ENCODE measurements around the gene FBXW8.

FBXW8 gene

GRCh38 chr12:116910645-116911451 lies at the start of gene FBXW8:
Gene FBXW8, plus strand, starts transcription at chr12:116910950. Its CDS starts 88 bp downstream, at chr12:116911038.
- TF ChIP-seq, protein P1, sequence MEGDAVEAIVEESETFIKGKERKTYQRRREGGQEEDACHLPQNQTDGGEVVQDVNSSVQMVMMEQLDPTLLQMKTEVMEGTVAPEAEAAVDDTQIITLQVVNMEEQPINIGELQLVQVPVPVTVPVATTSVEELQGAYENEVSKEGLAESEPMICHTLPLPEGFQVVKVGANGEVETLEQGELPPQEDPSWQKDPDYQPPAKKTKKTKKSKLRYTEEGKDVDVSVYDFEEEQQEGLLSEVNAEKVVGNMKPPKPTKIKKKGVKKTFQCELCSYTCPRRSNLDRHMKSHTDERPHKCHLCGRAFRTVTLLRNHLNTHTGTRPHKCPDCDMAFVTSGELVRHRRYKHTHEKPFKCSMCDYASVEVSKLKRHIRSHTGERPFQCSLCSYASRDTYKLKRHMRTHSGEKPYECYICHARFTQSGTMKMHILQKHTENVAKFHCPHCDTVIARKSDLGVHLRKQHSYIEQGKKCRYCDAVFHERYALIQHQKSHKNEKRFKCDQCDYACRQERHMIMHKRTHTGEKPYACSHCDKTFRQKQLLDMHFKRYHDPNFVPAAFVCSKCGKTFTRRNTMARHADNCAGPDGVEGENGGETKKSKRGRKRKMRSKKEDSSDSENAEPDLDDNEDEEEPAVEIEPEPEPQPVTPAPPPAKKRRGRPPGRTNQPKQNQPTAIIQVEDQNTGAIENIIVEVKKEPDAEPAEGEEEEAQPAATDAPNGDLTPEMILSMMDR (IDR thresholded peaks at IDR 0.05; ENCODE audit: low read depth, low read length): no peak
- peak; percentile 34 for DNase-seq (ENCODE audit: extremely low read depth, low read depth)

DNA sequence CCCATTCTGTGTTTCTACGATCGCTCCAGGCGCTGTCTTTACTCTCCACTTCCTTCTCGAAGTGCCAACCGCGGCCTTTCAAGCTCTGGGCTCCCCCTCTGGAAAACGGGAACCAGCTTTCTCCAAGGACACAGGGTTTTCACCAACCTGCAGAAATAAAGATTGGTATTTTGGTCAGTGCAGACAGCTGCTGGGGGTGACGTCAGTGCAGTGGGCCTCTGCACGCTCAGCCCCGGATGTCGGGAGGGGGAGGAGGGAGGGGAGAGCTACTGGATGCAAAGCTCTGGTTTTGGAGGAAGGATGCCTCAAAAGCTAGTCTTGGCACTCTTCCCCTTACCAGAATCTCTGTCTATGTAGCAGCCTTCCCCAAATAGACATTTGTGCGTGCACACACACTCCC lies 49.4 kb upstream of the FBXW8 start:
- TF ChIP-seq, protein P1 (IDR thresholded peaks at IDR 0.05; ENCODE audit: low read depth, low read length): no peak
- DNase-seq (ENCODE audit: extremely low read depth, low read depth): peak; percentile 41

DNA sequence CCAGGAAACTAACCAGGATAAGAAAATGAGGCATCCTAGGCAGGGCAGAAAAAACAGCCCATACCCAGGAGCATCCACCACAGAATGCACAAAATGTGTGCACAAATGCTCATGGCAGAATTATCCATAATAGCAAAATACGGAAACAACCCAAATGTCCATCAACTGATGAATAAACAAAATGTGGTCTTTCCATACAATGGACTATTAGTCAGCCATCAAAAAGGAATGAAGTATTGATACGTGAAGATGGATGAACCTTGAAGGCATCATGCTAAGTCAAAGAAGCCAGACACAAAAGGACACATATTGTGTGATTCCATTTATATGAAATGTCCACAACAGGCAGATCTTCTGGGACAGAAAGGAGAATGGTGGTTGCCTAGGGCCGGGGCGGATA lies 48.6 kb upstream of the FBXW8 start:
- TF ChIP-seq, protein P1 (IDR thresholded peaks at IDR 0.05; ENCODE audit: low read depth, low read length): no peak
- no peak for DNase-seq (ENCODE audit: extremely low read depth, low read depth)

GRCh38 chr12:116863275-116863767 lies 47.4 kb upstream of the FBXW8 start:
- DNase-seq (ENCODE audit: extremely low read depth, low read depth): no peak
- TF ChIP-seq, protein P1 (IDR thresholded peaks at IDR 0.05; ENCODE audit: low read depth, low read length): peak; percentile 29

GRCh38 chr12:116864371-116865160 lies 46.2 kb upstream of the FBXW8 start:
- TF ChIP-seq, protein P1 (IDR thresholded peaks at IDR 0.05; ENCODE audit: low read depth, low read length): no peak
- DNase-seq (ENCODE audit: extremely low read depth, low read depth): no peak

GRCh38 chr12:116867523-116867922 lies 43.2 kb upstream of the FBXW8 start:
- no peak for DNase-seq (ENCODE audit: extremely low read depth, low read depth)
- TF ChIP-seq, protein P1 (IDR thresholded peaks at IDR 0.05; ENCODE audit: low read depth, low read length): no peak

DNA sequence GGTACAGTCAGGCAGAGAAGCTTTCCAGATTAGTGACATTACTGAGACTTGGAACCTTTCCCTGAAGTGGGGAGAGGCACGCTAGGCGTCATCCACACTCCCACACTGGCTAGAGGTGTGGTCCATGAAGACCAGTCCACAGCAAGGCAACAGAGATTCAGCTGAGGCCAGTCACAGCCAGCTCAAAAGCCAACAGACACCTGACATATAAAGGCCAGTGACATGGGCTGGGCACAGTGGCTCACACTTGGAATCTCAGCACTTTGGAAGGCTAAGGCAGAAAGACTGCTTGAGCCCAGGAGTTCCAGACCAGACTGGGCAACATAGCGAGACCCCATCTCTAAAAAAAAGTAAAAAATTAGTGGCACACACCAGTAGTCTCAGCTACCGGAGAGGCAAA lies 40.4 kb upstream of the FBXW8 start:
- no peak for DNase-seq (ENCODE audit: extremely low read depth, low read depth)
- TF ChIP-seq, protein P1 (IDR thresholded peaks at IDR 0.05; ENCODE audit: low read depth, low read length): no peak
